IMR-90 (cell line): Measurements from ENCODE around the gene STAG2. TPM values are rescaled to one million over a fixed set of nuclear protein-coding genes. Genes with fewer than 3 reads are reported as not detected.

Experiments used
- ATAC-seq: fragments of 200-7000 bp; cut with Tn5 transposase; 2 replicates; pipeline ENCODE4 v1.9.1; 2020; ENCODE audit warnings: low read depth, mild to moderate bottlenecking, moderate library complexity
- BruUV-seq: library from RNA; stranded (reverse); fragments of 400-500 nt; replicated peaks from 2 replicates; lab custom pipeline; 2021; lab: Mats Ljungman, UMichigan
- CTCF ChIA-PET: fragments of 300-600 bp; formaldehyde crosslinking; extraction: SDS; loops from one replicate; lab custom pipeline; 2021; ENCODE audit warnings: antibody characterized with exemption; lab: Yijun Ruan, JAX
- POLR2A ChIA-PET: fragments of 300-600 bp; sonication (Branson Sonifier 250); formaldehyde crosslinking; loops from one replicate; lab custom pipeline; 2022; ENCODE audit warnings: antibody characterized with exemption; ENCODE audit not compliant: unreplicated experiment; lab: Charles Lee
- DNase-seq: peaks from one replicate; pipeline ENCODE4 v3.0.0; 2013
- H2AFZ ChIP-seq: replicated peaks from 2 replicates; pipeline ENCODE3; 2013; ENCODE audit warnings: low read length, mild to moderate bottlenecking; ENCODE audit not compliant: poor library complexity
- H2AK5ac ChIP-seq: 2 replicates; pipeline ENCODE4 v1.6.1; 2013; ENCODE audit warnings: low read depth, low read length, inconsistent platforms
- H2AK9ac ChIP-seq: replicated peaks from 2 replicates; pipeline ENCODE3; 2013; ENCODE audit warnings: mild to moderate bottlenecking, low read depth, low read length, moderate library complexity; ENCODE audit not compliant: poor library complexity
- H2BK120ac ChIP-seq: 2 replicates; pipeline ENCODE4 v1.6.1; 2013; ENCODE audit warnings: low read depth, low read length, inconsistent platforms
- H2BK15ac ChIP-seq: 3 replicates; pipeline ENCODE4 v1.6.1; 2013; ENCODE audit warnings: low read depth, low read length, inconsistent platforms
- H2BK20ac ChIP-seq: 2 replicates; pipeline ENCODE4 v1.6.1; 2013; ENCODE audit warnings: low read depth, mild to moderate bottlenecking, inconsistent platforms, low read length, moderate library complexity
- H2BK5ac ChIP-seq: 2 replicates; pipeline ENCODE4 v1.6.1; 2013; ENCODE audit warnings: mild to moderate bottlenecking, low read depth, low read length, inconsistent platforms; ENCODE audit not compliant: poor library complexity, severe bottlenecking
- H3K14ac ChIP-seq: replicated peaks from 2 replicates; pipeline ENCODE4 v1.6.1; 2013; ENCODE audit warnings: low read depth, low read length, inconsistent platforms
- H3K18ac ChIP-seq: 2 replicates; pipeline ENCODE4 v1.6.1; 2013; ENCODE audit warnings: low read depth, low read length, control low read depth
- H3K23ac ChIP-seq: 2 replicates; pipeline ENCODE4 v1.6.1; 2013; ENCODE audit warnings: low read depth, low read length, inconsistent platforms
- H3K27ac ChIP-seq: 2 replicates; pipeline ENCODE4 v1.5.1; 2013; ENCODE audit warnings: mild to moderate bottlenecking, control low read depth, low read length; ENCODE audit not compliant: insufficient read depth
- H3K27me3 ChIP-seq: 2 replicates; pipeline ENCODE4 v1.6.1; 2013; ENCODE audit warnings: low read length; ENCODE audit not compliant: control insufficient read depth, insufficient read depth
- H3K36me3 ChIP-seq: 2 replicates; pipeline ENCODE4 v1.6.1; 2013; ENCODE audit warnings: low read length, mixed read lengths; ENCODE audit not compliant: control insufficient read depth, insufficient read depth
- H3K4ac ChIP-seq: 2 replicates; pipeline ENCODE4 v1.6.1; 2013; ENCODE audit warnings: low read depth, low read length, inconsistent platforms
- H3K4me1 ChIP-seq: 2 replicates; pipeline ENCODE4 v1.6.1; 2013; ENCODE audit warnings: low read length, mixed read lengths; ENCODE audit not compliant: control insufficient read depth, insufficient read depth
- H3K4me2 ChIP-seq: 2 replicates; pipeline ENCODE4 v1.6.1; 2013; ENCODE audit warnings: low read depth, mild to moderate bottlenecking, control low read depth, low read length, moderate library complexity
- H3K4me3 ChIP-seq: 2 replicates; pipeline ENCODE4 v1.5.1; 2013; ENCODE audit warnings: low read depth, mild to moderate bottlenecking, control low read depth, low read length, moderate library complexity; ENCODE audit not compliant: insufficient read depth
- H3K56ac ChIP-seq: 2 replicates; pipeline ENCODE4 v1.6.1; 2013; ENCODE audit warnings: low read length, inconsistent platforms; ENCODE audit not compliant: insufficient read depth; ENCODE audit errors: extremely low read depth
- H3K79me1 ChIP-seq, 2 experiments: 2 replicates each; pipeline ENCODE4 v1.6.1; 2013; ENCODE audit warnings: low read length in 2 of 2, inconsistent platforms in 1 of 2, low read depth in 1 of 2
- H3K9ac ChIP-seq: 2 replicates; pipeline ENCODE4 v1.6.1; 2013; ENCODE audit warnings: low read depth, low read length, control low read depth
- H3K9me1 ChIP-seq: 2 replicates; pipeline ENCODE4 v1.6.1; 2013; ENCODE audit warnings: low read length, inconsistent platforms; ENCODE audit not compliant: insufficient read depth
- H3K9me3 ChIP-seq: 2 replicates; pipeline ENCODE4 v1.6.1; 2013; ENCODE audit warnings: low read length; ENCODE audit not compliant: control insufficient read depth, insufficient read depth
- H4K20me1 ChIP-seq: 2 replicates; pipeline ENCODE4 v1.6.1; 2013; ENCODE audit warnings: low read length, inconsistent platforms; ENCODE audit not compliant: insufficient read depth
- H4K5ac ChIP-seq: 2 replicates; pipeline ENCODE4 v1.6.1; 2013; ENCODE audit warnings: mild to moderate bottlenecking, low read depth, low read length, control low read depth
- H4K8ac ChIP-seq, 2 experiments: 2 replicates each; pipeline ENCODE4 v1.6.1; 2013; ENCODE audit warnings: low read depth in 2 of 2, low read length in 2 of 2, control low read depth in 1 of 2, inconsistent platforms in 1 of 2
- H4K91ac ChIP-seq: 2 replicates; pipeline ENCODE4 v1.6.1; 2013; ENCODE audit warnings: low read depth, low read length, inconsistent platforms; ENCODE audit not compliant: insufficient read depth
- CTCF ChIP-seq: conservative IDR thresholded peaks from 2 replicates; pipeline ENCODE4 v1.5.1; 2012; ENCODE audit warnings: mild to moderate bottlenecking, low read depth, low read length, improper control_type of control experiment
- ELK1 ChIP-seq: fragments of 150-350 bp; IDR thresholded peaks from 2 replicates; pipeline ENCODE4 v1.6.1; 2016; ENCODE audit warnings: low read depth, mild to moderate bottlenecking, low read length, moderate library complexity, borderline replicate concordance
- FOS ChIP-seq: fragments of 150-350 bp; IDR thresholded peaks from 2 replicates; pipeline ENCODE4 v1.6.1; 2016; ENCODE audit warnings: low read depth, low read length
- MAZ ChIP-seq: IDR thresholded peaks from 2 replicates; pipeline ENCODE4 v1.6.1; 2012; ENCODE audit warnings: low read depth, mild to moderate bottlenecking, low read length, improper control_type of control experiment, moderate library complexity, borderline replicate concordance
- NFE2L2 ChIP-seq: fragments of 150-350 bp; IDR thresholded peaks from 2 replicates; pipeline ENCODE4 v1.6.1; 2016; ENCODE audit warnings: low read depth, mild to moderate bottlenecking, low read length
- RCOR1 ChIP-seq: IDR thresholded peaks from 2 replicates; pipeline ENCODE4 v1.6.1; 2012; ENCODE audit warnings: mild to moderate bottlenecking, low read length, improper control_type of control experiment; ENCODE audit not compliant: insufficient replicate concordance
- RFX5 ChIP-seq: IDR thresholded peaks from 2 replicates; pipeline ENCODE4 v1.8.0; 2012; ENCODE audit warnings: low read depth, mild to moderate bottlenecking, low read length, moderate library complexity
- USF2 ChIP-seq: fragments of 150-350 bp; IDR thresholded peaks from 2 replicates; pipeline ENCODE4 v1.6.1; 2017; ENCODE audit warnings: mild to moderate bottlenecking, antibody characterized with exemption, low read length, low read depth
- WGBS, 2 experiments: methylation state at CpG; one replicate each; pipeline versions ENCODE4 v1.1.5 to v1.1.7; 2013; ENCODE audit warnings: missing lambda C conversion rate in 2 of 2; ENCODE audit not compliant: insufficient read length in 1 of 2; ENCODE audit errors: extremely low coverage in 2 of 2; 5-methylcytosine and 5-hydroxymethylcytosine counted together
- dilution Hi-C: fragments of 300-500 bp; cut with HindIII; formaldehyde crosslinking; loops from one replicate; pipeline ENCODE4 v1.14.3; 2018; ENCODE audit warnings: low sequenced_read_pairs; ENCODE audit not compliant: unreplicated experiment
- in situ Hi-C: fragments of 300-500 bp; cut with MboI; formaldehyde crosslinking; loops from 3 replicates; pipeline ENCODE4 v1.14.3; 2019; ENCODE audit warnings: low sequenced_read_pairs, inconsistent platforms, mixed read lengths
- intact Hi-C: fragments of 100-400 bp; cut with micrococcal nuclease; formaldehyde crosslinking; loops from 2 replicates; pipeline ENCODE4 v1.10.0; 2022
- polyA plus RNA-seq, 3 experiments: library from polyadenylated mRNA; depleted of rRNA; stranded (reverse); fragments of >200 nt; gene quantifications; 2 replicates each; pipeline ENCODE4 v1.2.3, GENCODE V29; 2012; ENCODE audit warnings: low replicate concordance in 1 of 3
- total RNA-seq: library from RNA; depleted of rRNA; stranded (reverse); fragments of >200 nt; gene quantifications from 2 replicates; pipeline ENCODE4 v1.2.3, GENCODE V29; 2012

The STAG2 gene
- total and polyA plus RNA-seq, 2 of the 4 experiments (the other 2 are of a cell fraction): 19.6 to 71.2 TPM

GRCh38 chrX:123988423-123989111 lies 27.1 kb downstream of the STAG2 start:
- BruUV-seq: no TSS peak
- no peak for TF ChIP-seq RFX5
- TF ChIP-seq NFE2L2: no peak
- no peak for TF ChIP-seq USF2
- TF ChIP-seq MAZ: no peak
- TF ChIP-seq FOS: no peak
- TF ChIP-seq ELK1: no peak
- no peak for TF ChIP-seq CTCF
- no peak for TF ChIP-seq RCOR1
- CTCF ChIA-PET: no interaction called here

More at GRCh38 chrX:123988423-123989111, 27.1 kb downstream of the STAG2 start:
- no peak overlapping the region for H3K9ac ChIP-seq
- no peak overlapping the region for H2BK120ac ChIP-seq
- H2BK20ac ChIP-seq: no peak overlapping the region
- H3K4ac ChIP-seq: no peak overlapping the region
- no peak overlapping the region for H3K4me3 ChIP-seq
- H3K9me3 ChIP-seq: no peaks in the 10 kb centered on the region
- no peak overlapping the region for H2AK9ac ChIP-seq
- H4K20me1 ChIP-seq: peaks cover 11% of the 10 kb centered on the region
- no peaks in the 10 kb centered on the region; the same call in 1 of the 2 replicates for H3K9me1 ChIP-seq
- intact Hi-C loops: no loop called here
- H2BK15ac ChIP-seq: no peak overlapping the region
- no peak overlapping the region for H4K8ac ChIP-seq
- H2AK5ac ChIP-seq: no peak overlapping the region
- peaks cover 4% of the 10 kb centered on the region; the same call in 1 of the 2 replicates for H3K4me1 ChIP-seq
- in situ Hi-C loops: no loop called here
- no peaks in the 10 kb centered on the region; the same call in 1 of the 2 replicates for H3K36me3 ChIP-seq
- dilution Hi-C loops: no loop called here
- H3K27ac ChIP-seq: no peak overlapping the region
- H3K56ac ChIP-seq: no peak overlapping the region
- H3K79me1 ChIP-seq: peaks cover 0 to 9% of the 10 kb centered on the region in 2 experiments; a peak in 2 of 4 replicates
- no peak overlapping the region for H4K91ac ChIP-seq
- no peak overlapping the region for H3K18ac ChIP-seq
- H3K14ac ChIP-seq: no peak overlapping the region
- H3K23ac ChIP-seq: no peak overlapping the region
- no peak overlapping the region for H4K5ac ChIP-seq
- WGBS, 2 experiments: no CpG with 5 or more reads among the region's 1 CpG
- H2BK5ac ChIP-seq: no peak overlapping the region
- no peak overlapping the region for H2AFZ ChIP-seq
- POLR2A ChIA-PET: no interaction called here
- DNase-seq (no peak), ATAC-seq (peak; percentile 40; the same call in 1 of the 2 replicates)
- H3K4me2 ChIP-seq: peak overlapping the region; percentile 34; the same call in 1 of the 2 replicates
- H3K27me3 ChIP-seq: no peaks in the 10 kb centered on the region
